ENCODE measurements around the gene PRLR. TPM values are rescaled to one million over a fixed set of nuclear protein-coding genes. Genes with fewer than 3 reads are reported as not detected.
A peak's percentile ranks its signal among the peaks of the same experiment; 100 is the strongest.

PRLR gene
- total RNA-seq, 1 experiment from 2014 or later: 1.1 TPM

DNA sequence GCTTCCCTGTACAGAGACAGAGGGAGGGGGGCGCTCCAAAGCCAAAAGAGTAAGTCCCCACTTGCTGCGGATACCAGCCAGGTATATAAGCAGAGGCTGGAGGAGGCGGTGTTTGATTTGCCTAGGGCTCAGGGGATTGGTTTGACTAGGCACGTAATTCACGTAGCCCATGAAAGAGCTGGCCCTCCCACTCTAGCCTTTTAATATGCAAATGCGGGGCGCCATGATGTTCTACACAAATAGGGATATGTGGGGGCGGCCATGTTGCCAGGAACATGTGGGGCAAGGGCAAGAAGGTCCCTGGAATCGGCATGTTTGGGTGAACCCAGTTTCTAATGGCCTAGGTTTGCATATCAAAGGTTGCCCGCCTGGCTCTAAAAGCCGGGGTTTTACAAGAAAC is 3.3 kb upstream of the PRLR start:
- DNase-seq (ENCODE audit: low spot score): no peak

- DNase-seq (ENCODE audit: low spot score): no peak
Observed at GRCh38 chr5:35233121-35233520, 2.8 kb upstream of the PRLR start.

- DNase-seq (ENCODE audit: low spot score): no peak
Observed at GRCh38 chr5:35232124-35232523, 1.8 kb upstream of the PRLR start.

DNA sequence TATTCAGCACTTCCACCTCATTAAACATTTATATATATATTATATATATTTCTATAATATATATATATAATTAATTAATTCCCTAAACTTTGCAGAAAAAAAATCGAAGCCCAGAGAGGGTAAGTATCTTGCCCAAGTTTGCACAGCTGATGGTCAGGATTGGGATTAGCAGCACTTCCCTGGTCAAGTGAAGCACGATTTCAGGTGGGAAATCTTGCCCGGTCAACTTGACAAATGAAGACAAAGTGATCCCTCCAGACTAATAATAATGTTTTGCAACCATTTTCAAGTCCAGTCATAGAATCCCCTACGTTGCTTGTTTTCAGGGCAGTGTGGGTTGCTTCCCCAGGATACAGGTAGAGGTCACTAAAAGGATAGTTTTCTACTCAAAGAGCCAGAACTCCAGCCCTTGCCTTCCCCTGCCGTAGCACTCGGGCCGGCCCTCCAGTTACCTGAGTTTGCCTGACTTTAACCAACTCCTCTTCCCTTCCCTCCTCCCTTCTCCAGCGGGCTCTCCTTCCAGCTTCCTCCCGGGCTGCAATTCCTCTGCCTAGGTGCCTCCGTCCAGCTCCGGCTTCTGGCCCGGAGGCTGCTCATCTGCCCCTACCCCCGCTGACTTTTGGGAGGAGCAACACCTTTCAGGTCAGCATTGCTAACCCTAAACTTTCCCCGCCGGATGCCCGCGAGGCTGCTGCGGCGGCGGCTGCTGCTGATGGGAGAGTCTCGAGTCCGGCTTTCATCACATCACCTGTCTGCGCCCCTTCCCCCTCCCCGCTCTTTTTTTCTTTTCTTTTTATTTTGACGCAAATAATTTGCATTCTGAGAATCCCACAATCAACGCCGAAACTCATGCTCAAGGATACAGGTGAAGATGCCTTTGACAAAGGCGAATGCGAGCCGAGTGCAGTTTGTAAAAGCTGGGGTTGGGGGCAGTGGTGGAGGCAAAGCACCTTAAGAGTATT is 930 bp downstream of the PRLR start:
- DNase-seq (ENCODE audit: low spot score): peak; percentile 51

GRCh38 chr5:35228310-35228709 is 2.0 kb downstream of the PRLR start:
- DNase-seq (ENCODE audit: low spot score): no peak

DNA sequence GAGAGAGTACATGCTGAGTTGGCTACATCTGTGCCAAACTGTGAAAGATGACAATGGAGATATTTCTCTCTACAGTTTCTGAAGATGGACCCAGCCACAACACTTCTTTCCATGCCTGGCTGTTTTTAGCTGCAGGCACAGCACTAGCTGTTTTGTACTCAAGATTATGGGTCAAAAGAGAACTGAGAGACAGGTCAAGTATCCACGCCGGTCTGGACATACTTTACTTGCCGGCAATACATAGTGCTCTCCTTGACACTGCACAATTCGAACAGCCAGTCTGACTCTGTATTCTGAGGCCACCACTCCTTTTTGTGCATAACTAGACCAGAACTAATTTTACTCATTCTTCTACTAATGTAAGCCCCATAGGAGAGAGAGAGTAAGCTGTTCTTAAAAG is 2.6 kb downstream of the PRLR start:
- no peak for DNase-seq (ENCODE audit: low spot score)

GRCh38 chr5:35223787-35224395 is 6.4 kb downstream of the PRLR start:
- no peak for DNase-seq (ENCODE audit: low spot score)

DNA sequence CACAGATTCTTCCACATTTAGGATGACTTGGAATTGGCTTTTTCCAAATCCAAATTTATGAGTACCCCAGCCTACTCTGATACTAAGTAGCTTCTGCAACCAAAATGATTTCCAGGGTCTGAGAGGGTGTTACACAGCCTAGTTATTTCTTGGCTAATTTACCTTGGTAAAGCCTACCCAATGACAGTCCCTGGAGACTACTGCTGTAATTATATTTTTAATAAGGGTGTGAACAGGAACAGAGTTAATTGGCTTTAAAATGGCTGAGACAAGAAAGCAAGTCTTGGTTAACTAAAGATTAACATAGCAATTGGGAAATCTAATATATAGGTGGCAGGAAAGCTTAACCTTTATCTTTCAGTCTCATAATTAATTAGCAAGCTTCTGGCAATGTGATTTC is 9.3 kb downstream of the PRLR start:
- no peak for DNase-seq (ENCODE audit: low spot score)

DNA sequence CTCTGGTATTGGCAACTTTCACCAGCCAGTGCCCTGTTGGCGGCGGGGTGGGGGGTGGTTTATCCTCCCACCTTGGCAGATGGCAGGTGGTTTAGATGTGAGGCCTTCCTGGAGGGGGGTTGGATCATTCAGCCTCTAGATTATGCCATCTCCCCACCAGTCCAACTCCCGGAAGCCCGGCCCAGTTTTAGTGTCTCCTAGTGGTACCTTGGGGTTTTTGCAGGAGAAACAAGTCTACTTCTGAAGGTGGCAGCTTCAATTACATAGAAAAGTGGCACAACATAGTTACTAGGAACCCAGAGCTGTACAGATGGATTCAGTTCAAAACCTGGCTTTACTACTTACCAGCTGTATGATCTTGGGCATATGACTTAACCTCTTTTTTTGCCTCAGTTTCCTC is 11.3 kb downstream of the PRLR start:
- DNase-seq (ENCODE audit: low spot score): no peak

GRCh38 chr5:35214051-35214450 is 16.2 kb downstream of the PRLR start:
- peak; percentile 21 for DNase-seq (ENCODE audit: low spot score)

GRCh38 chr5:35213608-35214007 is 16.7 kb downstream of the PRLR start:
- peak; percentile 63 for DNase-seq (ENCODE audit: low spot score)

DNA sequence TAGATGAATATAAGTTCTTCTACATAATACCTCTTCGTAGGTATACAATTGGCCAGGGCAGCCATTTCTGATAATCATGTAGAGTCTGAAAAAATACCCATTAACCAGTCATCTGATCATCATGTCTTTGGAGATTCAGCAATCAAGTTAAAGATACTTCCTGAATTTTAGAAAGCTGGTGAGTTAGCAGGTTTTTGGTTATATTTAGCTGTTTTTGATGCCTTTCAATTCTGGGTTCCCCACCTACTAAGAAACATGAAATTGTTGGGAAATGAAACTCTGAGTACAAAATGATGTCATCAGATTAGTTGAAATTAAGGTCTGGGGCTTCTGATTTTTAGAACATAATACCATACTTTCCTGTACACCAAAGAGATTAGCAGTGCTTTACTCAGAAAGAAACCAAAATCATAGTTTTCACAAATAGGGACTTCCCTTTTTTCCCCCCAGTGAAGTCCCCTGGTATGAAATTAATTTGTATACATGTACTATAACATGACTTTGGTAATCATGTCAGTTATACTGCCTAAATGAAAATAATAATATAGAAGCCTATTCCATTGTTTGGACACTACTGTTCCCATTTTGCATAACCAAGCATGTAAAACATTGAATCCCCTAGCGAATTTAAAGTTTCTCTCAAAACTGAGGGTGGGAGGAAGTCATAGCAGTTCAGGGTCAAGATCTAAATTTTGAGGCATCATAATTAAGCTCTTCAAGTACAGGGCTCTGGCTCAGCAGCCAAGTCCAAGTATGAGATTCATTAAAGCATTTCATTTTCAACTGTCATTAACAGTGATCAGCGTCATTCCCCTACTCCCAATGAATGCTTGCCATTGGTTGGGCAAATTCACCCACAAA is 17.9 kb downstream of the PRLR start:
- DNase-seq (ENCODE audit: low spot score): no peak

DNA sequence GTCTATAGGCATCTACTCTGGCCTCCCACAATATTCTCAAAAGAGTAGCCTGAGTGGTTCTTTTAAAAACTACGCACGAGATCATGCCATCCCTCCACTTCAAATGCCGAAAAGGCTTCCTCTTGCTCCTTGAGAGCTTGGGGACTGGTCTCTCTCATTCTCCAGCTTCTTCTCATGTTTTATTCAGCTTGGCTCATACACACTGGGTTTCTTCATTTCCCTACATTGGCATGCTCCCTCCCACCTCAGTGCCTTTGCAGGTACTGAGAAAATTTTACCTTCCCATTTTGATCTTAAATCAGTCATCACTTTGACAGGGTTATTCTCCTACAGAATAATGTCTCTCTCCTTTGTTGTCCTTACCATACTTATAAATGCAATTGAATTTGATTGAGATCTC is 20.4 kb downstream of the PRLR start:
- DNase-seq (ENCODE audit: low spot score): no peak

DNA sequence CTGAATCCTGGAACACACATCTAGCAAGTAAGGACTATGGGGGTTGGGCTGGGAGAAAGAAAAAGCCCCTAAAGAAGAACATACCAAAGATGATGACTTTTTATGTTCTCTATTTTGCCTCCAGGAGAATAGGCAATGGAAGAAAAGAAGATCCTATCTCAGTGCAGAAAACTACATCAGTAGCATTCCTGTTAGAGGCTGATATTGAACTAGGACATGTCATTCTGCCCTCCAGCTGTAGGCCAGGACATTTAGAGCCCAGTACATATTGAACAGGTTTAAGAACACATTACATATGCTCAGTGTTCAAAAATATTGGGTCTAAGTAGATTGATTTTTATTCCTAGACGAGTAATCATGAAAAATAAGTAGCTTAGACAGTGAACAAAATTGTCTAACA is 24.7 kb downstream of the PRLR start:
- no peak for DNase-seq (ENCODE audit: low spot score)

DNA sequence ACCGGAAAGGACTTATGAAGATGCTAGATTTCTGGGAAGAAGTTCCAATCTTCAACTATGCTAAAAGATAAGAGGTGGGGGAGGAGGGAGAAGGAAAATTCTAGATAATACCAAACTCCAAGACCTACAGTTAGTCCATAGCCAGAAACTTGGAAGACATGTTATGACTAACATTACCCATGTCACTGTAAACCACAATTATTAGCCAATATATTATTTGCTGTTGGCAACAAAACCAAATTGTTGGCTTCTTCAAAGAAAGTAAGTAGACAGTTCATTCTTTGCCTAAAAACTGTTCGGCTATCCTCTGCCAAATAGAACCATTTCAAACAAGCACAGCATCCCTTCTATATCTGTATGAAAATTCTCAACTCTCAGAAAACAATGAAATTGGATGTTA is 25.1 kb downstream of the PRLR start:
- DNase-seq (ENCODE audit: low spot score): no peak

GRCh38 chr5:35203403-35203802 is 26.9 kb downstream of the PRLR start:
- DNase-seq (ENCODE audit: low spot score): no peak

DNA sequence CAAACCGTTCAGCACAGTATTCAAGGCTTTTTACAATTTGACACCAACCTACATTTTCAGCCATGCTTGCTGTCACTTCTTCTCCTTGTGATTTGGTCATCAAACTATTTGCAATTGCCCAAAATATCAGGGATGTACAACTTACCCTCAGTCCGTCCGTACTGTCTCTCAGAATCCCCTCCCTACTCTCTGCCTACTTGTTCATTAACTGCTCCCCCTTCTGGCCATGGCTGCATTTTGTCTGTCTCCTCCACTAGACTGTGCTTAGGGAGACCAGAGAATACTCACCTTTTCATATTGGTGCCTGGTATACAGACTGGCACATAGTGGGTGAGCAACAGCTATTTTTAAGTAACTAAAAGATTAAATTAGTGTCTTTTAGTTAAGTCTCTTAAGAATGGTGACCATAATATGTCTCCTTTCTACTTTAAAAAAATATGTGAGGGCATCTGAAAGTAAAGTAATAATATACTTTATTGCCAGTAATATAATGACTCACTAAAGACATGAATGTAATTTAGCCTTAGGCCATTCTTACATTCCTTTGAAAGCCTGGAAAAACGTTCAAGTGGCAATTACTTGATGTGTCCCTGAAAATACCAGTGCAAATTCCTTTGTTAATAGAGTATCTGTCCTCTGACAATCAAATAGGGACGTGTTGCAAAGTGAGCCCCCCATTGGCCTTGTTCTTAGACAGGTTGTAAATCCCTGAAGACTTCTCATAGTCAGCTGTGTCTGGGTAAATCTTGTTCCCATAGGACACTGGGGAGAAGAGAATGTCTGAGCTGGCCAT is 27.8 kb downstream of the PRLR start:
- peak; percentile 52 for DNase-seq (ENCODE audit: low spot score)

DNA sequence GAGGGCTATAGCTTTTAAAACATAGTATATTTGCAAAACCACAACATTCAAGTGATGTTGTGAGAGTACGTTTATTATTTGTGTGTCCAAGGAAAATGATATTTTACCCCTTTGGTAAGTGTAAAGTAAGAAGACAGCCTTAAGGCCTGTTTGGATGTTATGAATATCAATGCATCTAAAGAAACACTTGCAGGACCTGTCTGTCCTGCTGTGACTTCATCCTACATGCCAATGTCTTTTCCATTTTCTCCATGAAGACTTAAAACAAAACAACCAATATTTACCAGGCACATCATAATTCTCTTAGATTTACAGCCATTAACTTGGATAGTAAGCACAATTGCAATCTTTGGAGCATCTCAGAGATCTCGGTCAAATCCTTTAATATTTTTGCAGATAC is 29.0 kb downstream of the PRLR start:
- DNase-seq (ENCODE audit: low spot score): no peak

DNA sequence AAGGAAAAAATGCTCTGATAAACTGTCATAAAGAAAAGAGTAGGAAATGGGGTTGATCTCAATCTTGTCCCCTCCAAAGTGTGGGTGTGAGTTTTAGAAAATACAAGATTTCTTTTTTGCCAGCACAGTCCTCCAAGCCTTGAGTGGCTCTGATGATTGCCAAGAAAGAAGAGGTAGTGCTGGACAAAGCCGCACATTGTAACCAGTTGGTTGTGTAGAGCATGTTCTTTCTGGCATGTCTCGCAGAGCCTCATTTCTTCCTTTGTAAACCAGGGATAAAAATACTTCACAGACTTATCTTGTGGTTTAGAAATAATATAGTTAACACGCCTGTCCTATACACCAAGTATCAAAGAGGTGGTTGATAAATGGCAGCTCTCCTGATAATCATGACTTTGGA is 30.4 kb downstream of the PRLR start:
- no peak for DNase-seq (ENCODE audit: low spot score)

DNA sequence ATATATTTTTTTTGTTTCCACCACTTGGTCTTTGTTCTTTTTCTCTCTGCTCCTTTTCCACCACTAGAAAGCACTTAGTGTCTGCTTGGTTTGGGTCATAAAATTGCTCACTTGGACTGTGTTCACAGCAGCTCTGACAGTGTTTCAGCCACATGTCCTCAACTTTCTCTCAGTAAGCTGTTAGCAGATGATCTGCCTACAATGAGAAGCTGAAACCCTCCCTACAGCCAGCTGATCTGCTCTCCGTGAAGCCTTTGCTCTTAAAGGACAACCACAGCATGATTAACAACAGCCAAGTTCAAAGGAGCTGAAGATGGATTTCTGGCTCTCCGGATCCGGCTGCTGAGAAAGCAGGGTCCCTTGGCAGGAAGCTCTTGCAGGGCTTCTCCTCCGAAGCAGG is 31.6 kb downstream of the PRLR start:
- peak; percentile 31 for DNase-seq (ENCODE audit: low spot score)

- DNase-seq (ENCODE audit: low spot score): peak; percentile 94
Observed at GRCh38 chr5:35198075-35198474, 32.2 kb downstream of the PRLR start.

DNA sequence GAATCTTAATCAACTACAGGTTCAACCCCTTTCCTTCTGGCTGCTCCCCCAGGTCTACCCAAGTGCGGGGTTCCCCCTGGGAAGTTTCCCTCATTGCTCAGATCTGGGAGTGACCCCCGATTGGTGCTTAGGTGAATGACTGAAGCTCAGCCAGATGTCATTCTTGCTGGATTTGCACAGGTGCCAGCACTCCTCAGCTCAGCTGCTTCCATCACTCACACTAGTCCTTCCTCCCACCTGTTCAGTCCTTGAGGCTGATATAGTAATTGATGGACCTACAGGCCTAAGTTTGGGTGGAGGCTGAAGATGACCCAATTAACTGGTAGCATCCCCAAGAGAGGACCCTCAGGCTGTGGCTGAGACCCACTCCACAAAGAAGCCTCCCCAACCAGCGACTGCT is 32.9 kb downstream of the PRLR start:
- DNase-seq (ENCODE audit: low spot score): no peak

Measured in H4 (cell line).